NCI-H1092 treated with DMSO at 0.1 percent for 48 hours (cell line): ENCODE measurements around the gene LIPN.
"Not testable (repeated sequence)": the region's sequence is repeated elsewhere in the genome, so short reads cannot be mapped to it uniquely, and the experiment has no call there.

Source experiments
- DNase-seq: peaks from one replicate; lab custom pipeline; 2025; lab: John Stamatoyannopoulos, UW

The LIPN gene, protein sequence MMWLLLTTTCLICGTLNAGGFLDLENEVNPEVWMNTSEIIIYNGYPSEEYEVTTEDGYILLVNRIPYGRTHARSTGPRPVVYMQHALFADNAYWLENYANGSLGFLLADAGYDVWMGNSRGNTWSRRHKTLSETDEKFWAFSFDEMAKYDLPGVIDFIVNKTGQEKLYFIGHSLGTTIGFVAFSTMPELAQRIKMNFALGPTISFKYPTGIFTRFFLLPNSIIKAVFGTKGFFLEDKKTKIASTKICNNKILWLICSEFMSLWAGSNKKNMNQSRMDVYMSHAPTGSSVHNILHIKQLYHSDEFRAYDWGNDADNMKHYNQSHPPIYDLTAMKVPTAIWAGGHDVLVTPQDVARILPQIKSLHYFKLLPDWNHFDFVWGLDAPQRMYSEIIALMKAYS

DNA sequence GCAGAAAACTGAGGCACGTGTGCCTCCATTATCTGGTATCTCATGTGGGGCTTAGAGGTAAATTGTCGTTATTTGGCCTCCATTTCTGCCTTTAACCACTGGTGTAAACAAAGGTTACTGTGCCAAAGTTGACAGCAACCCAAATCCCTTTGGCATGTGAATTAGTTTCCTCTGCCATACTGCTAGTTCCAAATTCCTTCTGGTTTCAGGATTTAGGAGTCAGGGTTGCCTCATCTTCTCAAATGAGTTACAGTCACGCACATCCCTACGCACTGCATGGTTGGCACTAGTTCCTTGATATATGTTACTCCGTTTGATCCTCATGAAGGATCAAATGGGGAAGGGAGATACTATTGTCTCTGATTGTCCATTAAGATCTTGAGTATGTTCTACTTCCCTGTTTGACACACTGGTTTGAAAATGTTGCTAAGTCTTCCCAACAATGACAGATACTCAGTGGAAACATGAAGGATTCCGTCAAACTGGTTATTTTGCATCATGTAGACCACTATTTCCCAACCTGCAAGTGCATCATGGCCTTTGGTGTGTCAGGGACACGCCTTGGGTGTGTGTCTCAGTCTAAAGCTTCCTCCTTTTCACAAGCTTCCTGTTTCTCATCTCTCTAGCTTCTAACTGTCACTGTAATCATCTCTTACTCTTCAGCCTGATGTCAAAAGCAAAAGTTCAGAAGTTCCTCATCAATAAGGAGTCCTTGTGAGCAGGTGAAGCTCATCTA, at the start of gene LIPN:
Gene LIPN (plus strand): TSS at position 655 of the 736 bp plus-strand sequence. CDS start 1,386 bp downstream, outside the sequence.
- no peak for DNase-seq

DNA sequence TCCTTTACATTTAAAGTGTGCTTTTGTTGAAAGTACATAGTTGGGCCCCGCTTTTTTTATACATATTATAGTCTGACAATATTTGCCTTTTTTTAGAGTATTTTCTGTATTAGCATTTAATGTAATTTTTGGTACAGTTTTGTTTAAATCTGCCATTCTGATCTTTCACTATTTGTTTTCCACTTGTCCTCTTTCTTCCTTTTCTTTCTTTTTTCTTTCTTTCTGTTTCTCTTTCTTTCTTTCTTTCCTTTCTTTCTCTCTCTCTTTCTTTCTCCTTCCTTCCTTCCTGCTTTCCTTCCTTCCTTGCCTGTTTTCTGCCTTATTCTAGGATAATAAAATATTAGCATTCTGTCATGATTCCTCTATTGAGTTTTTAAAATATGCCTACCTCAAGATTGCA, 44.3 kb upstream of the LIPN start:
- no peak for DNase-seq

DNA sequence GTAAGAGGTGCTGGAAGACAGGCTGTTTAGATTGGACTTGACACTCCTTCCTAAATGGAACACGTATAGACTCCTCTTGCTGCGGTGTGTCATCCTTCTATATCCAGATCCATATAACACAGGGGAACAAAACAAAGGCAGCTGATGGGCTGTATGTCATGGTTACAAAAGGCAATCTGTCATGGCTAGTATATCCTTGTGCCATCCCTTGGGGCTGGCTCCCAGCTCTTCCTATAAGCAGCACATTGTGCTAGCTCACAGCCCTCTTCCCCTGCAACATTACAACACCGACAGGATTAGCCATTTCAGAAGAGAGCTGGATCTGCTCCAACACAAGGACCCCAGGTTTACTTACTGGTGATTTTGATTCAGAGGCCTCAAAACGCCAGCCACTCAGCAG, 38.4 kb upstream of the LIPN start:
- no peak for DNase-seq

DNA sequence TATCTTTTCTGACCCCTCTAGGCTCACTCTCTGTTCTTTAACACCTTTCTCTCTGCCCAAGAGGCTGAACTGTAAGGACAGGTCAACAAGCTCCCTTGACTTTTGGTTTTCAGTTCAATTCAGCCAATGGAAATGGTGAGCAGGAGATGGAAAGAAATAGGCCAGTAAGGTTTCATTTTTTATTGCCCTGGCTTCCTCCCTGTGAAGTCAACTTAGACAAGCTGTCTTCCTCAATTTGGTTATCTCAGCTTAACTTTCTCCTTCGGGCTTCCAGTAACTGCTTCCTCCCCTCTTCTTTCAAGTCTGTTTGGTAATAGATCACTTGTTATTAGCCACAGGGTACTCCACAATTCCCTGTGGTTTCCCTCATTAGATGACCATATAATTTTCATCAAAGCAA, 34.0 kb upstream of the LIPN start:
- no peak for DNase-seq

DNA sequence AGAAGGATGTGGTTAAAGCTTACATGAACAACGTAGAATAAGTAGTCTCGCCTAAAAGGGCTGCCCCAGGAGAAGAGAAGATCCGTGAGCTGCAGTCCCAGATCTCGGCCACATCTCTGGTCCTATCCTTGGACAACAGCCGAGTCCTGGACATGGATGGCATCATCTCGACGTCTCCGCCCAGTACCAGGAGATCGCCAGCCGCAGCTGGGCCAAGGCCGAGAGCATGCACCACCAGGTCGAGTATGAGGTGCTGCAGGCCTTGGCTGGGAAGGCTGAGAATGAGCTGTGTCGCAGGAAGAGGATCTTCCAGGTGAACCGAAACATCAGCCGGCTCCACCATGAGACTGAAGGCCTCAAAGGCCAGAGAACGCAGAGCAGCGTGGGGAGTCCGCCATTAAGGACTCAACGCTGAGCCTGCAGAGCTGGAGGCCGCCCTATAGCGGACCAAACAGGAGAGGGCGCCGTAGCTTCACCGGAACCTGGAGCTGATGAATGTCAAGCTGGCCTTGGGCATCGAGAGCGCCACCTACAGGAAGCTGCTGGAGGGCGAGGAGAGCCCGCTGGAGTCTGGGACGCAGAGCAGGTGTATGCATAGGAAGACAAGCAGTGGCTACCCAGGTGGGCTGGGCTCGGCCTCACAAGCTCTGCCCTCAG, 31.6 kb upstream of the LIPN start:
- DNase-seq, result no peak

DNA sequence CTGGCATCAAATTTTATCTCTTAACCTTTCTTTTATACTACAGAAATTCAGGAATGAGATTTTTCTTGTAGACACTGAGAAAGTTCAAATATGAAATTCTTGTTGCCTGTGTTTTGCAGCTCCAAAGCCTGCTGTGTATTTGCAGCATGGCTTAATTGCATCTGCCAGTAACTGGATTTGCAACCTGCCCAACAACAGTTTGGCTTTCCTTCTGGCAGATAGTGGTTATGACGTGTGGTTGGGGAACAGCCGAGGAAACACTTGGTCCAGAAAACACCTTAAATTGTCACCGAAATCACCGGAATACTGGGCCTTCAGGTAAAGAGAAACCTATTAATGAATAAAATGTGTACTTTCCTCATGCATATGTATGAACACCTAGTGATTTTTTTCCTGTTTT, 29.0 kb upstream of the LIPN start:
- DNase-seq, result no peak

DNA sequence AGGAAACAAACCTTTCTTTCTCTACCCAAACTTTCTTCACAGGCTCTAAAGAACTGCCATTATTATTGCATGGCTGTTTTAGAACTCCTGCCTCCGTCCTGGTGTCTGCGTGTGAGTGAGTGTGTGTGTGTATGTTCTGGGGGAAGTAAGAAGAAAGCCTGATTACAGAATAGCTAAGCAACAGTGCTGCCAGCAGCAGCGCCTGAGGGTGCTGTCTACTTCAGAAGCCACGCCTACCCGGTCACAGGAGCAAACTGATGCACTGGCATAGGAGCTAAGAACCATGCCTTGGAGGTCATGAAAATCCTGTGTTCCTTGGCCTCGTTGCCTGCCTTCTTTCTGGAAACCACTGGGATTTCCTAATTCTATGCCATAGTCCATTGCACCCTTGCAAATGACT, 28.5 kb upstream of the LIPN start:
- DNase-seq, result no peak

DNA sequence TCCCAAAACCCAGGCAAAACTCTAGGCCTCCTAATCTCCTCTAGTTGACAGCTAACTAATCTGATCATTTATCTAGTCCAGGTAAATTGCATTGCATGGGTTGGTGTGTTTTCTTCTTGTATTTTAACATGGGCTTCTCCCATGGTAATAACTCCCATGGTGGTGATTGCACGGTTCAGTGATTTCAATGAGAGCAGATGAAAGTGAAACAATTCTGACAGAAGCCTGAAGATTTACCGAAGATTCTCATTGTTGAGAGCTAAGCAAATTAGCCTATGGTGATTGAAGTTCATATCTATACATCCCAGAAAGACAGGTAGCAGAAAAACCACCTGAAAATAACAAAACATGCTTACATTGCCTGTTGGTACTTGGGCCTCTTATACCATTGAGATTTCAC, 26.6 kb upstream of the LIPN start:
- DNase-seq, result no peak

DNA sequence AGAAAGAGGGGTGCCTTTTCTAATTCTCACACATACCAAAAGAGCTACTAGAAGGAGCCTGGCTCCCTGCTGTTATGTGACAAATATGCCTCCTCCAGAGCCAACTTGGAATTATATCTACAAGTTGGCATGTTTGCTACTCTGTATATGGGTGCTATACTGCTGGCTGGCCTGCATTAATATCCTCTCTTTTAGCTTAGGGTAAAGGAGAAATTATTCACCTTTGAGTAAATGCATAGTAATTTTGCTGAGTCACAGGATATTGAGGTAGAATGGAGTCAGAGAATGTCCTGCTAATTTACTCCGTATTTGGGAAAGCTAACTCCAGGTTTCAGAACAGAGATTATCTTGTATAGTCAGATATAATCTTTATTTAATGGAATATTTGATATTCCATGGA, 24.2 kb upstream of the LIPN start:
- DNase-seq, result no peak

DNA sequence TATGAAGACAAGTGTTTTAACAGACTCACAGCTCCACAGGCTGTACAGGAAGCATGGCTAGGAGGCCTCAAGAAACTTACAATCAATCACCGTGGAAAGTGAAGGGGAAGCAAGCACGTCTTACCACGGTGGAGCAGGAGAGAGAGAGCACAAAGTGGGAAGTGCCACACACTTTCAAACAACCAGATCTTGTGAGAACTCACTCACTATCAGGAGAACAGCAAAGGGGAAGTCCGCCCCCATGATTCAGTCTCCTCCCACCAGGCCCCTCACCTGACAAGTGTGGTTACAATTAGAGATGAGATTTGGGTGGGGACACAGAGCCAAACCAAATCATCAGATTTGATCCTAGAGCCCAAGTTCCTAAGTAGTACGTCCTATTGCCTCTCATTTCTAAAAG, 17.9 kb upstream of the LIPN start:
- not testable (repeated sequence) for DNase-seq

DNA sequence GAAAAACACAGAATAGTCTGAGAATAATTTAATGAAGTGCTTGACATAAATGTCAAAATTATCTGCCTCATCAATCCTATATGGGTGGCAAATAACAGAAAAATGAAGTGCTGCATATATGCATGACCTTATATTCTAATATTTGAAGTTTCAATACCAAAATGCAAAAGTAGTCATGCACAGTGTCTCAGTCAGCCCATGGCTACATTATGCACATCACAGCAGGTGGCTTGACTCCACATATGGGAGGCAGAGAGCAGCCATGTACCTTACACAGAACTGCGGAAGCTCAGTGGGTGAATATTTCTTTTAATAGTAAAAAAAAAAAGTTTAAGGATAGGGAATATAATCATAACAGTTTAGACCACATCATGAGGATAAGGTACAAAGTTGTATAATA, 17.4 kb upstream of the LIPN start:
- DNase-seq, result no peak

DNA sequence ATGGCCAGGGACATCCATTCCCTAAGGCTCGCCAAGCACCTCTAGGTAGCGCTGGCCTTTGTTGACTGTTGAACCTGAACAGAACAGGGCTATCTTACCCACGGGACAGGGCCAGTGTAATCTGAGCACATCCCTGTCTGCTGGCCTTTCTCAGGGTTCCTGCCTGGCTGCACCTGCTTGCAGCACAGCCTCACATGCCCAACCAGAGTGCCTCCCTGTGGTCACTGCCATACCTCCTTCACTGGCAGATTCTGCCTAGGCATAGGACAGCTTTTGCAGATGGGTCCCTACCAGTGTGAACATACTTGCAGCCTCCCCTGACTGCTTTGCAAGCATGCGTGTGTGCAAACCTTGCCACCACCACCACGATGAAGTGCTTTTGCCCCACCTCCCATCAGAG, 15.8 kb upstream of the LIPN start:
- DNase-seq, result no peak

DNA sequence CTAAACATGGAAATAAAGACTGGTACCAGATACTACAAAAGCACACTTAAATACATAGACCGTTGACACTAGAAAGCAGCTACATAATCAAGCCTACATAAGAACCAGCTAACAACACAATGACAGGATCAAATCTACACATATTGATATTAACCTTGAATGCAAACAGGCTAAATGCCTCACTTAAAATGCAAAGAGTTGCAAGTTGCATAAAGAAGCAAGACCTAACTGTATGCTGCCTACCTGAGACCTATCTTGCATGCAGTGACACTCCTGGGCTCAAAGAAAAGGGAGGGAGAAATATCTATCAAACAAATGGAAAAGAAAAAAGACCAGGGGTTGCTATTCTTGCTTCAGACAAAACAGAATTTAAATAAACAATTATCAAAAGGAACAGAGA, 14.2 kb upstream of the LIPN start:
- no peak for DNase-seq

DNA sequence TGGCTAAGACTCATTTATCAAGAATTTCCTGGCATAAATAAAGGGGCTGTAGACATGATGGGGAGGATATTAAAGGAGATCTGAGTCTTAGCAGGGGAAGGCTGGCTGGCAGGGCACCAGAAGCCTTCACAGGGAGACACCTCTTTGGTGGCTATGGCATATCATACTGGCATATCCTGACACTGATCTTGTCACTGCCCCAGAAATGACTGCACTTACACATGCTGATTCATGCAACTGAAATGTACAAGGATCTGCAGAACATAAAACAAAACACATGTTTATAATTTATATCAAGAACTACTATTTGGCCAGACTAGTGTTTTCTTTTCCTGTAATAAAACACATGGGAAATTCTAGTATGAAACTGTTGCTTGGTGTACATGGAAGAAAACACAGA, 5.5 kb upstream of the LIPN start:
- DNase-seq, result no peak

DNA sequence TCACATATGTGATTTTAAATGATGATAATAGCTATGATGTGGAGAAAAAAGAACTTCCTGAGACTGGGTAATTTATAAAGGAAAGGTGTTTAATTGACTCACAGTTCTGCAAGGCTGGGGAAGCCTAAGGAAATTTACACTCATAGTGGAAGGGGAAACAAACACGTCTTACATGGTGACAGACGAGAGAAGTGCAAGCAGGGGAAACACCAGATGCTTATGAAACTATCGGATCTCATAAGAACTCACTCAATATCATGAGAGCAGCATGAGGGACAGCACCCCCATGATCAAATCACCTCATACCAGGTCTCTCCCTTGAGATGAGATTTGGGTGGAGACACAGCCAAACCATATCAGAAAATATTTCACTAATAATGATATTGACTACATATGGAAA, 4.1 kb upstream of the LIPN start:
- DNase-seq, result no peak

DNA sequence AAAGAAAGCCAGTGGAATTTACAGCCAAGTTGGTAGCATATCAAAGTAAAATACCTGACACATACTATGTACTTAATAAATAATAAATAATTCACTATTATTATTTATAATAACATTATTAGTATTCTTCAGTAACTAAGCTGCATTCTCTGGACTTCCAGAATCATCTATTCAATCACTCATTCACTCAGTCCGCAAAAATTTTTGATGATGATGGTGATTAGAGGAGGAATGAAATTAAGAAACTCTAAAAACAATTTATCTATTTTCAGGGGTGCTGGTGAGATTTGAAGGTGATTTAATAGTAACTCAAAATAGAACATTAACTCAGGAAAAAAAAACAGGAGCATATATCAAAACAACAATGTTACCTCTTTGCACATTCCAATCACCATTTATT, 3.2 kb upstream of the LIPN start:
- DNase-seq, result no peak

DNA sequence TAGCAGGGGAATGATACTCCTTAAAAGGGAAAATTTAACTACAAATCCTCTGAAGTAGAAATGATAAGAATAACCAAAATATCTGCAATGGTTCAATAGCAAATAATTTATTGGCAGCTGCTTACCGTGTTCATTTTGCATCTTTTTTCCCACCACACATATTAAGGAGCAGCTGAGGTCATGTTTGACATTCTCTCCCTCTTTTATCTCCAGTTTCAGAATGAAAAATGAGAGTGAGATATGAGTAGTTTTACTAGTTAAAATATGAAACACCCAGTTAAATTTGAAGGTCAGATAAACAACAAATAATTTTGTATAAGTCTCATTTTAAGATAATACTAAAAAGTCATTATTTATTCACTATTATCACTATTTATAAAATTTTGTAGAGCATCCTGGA, 3.1 kb downstream of the LIPN start:
- DNase-seq, result no peak

DNA sequence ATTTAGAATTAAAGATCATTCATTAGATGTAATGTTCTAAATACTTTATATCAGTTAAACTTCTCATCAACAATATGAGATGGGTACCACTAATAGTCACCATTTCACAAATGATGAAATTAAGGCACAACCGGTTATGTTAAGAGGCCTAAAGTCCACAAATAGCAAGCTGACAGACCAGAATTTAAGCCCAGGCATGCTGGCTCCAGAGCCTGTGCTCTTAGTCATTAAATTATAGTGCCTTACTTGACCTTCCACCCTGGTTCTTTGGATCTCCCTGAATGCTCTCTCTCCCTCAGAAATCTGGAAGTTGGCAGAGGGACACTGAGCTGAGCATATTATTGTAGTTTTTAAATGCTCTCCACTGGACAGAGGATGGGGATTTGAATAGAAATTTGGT, 3.6 kb downstream of the LIPN start:
- no peak for DNase-seq

DNA sequence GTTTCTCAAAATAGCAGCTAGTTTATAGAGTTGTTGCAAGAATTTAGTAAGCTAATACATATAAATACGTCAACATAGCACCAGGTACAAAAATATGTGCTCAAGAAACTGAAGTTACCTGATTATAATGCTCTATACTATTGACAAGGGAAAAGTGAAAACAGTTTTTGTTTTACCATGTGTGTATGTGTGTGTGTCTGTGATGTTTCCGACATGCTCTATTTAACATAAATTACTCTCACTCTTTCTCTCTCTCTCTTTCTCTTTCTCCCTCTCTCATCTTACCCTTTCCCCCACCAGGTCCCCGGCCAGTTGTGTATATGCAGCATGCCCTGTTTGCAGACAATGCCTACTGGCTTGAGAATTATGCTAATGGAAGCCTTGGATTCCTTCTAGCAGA, 4.3 kb downstream of the LIPN start:
- DNase-seq, result no peak

DNA sequence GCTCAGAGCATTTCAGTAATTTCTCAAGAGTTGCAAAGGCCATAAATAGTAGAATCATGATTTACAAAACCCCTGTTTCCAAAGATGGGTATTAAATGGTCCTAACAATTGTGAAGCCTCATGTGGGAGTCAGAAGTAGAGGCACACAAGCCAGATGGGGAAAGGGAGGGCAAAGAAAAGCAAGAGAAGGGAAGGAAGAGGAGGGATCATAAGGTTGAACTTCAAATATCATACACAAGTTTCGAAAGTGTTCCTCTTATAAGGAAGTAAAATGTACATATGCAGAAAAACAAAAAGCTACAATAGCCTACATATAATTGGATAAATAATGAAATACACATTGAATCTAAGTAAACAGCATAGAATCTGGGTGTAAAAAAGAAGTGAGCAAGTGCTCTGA, 6.0 kb downstream of the LIPN start:
- no peak for DNase-seq

DNA sequence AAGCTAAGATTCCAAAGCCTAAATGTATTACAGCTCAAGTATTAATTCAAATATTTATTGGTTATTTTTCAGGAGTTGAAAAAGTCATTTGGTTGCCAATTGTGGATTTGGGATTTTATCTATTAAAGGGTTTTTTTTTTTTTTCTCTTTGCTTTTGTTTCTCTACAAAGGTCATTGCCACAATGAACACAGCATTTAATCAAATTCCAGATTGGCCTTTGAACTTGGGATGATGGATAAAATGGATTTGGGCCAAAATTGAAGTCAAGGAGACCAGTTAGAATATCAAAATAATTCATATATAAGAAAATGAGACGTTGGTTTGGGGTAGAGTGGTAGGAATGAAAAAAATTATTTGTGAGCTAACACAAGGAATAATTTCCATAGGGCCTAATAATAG, 9.6 kb downstream of the LIPN start:
- DNase-seq, result no peak

DNA sequence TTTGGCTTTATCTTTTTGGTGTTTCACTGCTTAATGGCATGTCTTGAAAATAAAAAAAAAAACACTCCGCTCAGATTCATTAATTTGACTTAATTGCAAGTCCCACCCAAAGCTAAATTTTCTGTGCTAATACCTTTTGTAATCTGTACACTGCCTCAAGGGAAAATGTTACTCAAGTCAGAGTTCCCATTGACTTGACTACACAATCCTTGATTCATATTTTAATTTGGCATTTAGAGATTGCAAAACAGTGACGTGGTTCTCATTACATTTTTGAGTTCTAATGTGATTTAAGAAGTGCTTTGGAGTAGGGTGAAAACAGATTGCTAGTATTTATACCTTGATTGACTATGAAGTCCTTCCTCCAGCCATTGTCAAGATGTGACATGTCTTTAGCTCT, 21.4 kb downstream of the LIPN start:
- DNase-seq, result no peak

DNA sequence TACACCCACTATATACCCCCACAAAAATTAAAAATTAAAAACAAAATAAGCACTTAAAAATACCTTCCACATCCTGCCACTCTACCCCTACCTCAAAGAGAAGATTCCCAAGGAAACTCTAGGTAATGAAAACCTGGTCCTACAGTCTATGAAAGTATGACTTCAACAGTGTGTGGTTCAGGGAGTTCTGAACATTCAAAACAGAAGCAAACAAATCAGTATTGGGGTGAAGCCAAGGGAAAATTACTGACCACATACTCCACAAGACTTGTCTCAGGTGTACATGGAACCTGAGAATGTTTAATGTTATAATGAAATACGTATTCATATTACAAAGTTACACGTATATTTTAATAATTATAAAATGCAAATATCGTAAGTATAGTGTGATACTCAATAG, 22.4 kb downstream of the LIPN start:
- DNase-seq, result no peak
